ENCODE measurements around the gene PHACTR1. TPM values are rescaled to one million over a fixed set of nuclear protein-coding genes. Genes with fewer than 3 reads are reported as not detected.
A peak's percentile ranks its signal among the peaks of the same experiment; 100 is the strongest.

Gene PHACTR1
- polyA plus RNA-seq, 1 of the 3 experiments (the other 2 are of a cell fraction), result 0.12 TPM

DNA sequence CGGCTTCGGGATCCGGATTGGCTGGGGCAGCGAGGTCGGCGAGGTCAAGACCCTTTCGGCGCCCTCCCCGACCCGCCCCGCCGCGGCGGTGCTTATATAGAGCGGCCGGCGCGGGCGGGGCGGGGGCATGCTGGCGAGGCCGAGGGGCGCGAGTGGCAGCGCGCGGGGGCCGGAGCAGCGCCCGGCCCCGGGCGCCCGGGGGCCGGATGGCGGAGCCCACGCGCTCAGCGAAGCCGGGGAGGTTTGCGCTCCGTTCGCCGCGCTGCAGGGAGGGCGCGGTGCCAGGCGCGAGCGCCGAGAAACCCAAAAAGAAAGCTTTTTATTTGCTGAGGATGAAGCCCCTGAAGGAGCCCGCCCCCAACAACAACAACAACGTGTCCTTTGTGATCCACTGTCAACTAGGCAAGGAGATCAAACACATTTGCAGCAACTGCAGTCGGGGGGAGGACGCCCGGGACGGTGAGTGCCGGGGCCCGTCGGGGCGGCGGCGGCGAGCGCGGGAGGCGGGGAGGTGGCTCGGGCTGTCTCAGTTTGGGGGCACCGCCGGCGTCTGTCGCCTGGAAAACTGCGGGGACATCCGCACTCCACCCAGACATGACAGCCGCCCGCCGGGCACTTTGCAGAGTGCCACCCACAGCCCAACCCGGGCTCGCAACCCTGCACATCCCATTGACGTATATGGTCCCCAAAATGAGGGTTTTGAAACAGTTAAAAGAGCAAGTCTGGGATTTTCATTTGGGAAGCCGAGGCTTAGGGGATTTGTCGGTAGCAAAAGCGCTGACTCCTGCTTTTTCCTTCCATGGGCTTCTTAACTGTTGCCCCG, 297.3 kb downstream of the PHACTR1 start (continued):
- no peak for TF ChIP-seq MEF2A (IDR thresholded peaks at IDR 0.05; ENCODE audit: borderline replicate concordance, low read depth)
- no peak for TF ChIP-seq CHD2 (IDR thresholded peaks at IDR 0.05; ENCODE audit: low read length, partially characterized antibody)

DNA sequence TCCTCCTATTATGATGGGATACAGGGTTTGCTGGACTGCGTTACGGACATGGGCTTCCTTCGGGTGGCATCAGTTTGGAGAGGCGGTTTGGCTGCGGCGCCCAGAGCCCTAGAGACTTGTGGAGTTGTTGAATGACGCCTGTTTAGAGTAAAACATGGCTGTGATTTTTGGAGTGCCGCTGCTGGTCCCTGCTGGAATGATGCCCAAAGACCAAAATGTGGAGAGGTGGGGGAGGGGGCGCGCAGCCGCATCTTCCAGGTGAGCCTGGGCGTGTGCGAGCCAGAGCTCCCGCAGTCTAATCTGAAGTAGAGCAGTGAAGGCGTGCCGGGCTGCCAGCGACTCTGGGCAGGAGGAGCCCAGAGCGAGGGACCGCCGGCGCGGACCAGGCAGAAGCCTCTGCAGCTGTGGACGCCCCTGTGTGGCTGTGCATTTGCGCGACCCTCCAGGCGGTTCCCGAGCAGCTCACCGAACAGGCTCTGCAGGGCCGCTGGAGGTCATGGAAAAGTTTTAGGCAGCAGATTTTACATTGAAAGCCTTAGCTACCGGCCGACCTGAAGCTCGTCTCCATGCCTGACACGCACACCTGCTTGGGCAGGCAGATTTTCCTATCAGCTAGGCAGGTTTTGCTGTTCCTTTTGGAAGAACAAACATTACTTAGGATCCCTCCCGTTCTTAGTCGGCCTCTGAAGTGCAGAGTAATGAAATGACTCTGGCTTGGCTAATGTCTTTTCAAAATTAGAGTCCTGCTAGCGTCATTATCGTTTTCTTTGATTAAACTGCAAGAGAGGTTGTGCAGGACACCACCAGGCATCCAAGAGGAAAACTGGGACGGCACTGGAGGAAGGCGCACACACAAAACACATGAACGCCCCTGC, 298.2 kb downstream of the PHACTR1 start:
- ChIA-PET CTCF (interaction anchor here (0.6 to 3.7 kb wide), 7 partner anchors 37 to 316 kb away, joined by 3 to 22 read pairs (median 3); no protein-coding TSS in a partner anchor), POLR2A (no interaction called here)
- TF ChIP-seq RAD21 (IDR thresholded peaks at IDR 0.05; ENCODE audit: low read length) (0 out of 2 replicates have a peak, but pooled peaks have one; percentile 4), RFX5 (IDR thresholded peaks at IDR 0.05; ENCODE audit: low read length) (no peak)
- Histone ChIP-seq H3K4me3 (ENCODE audit: low read depth in 2 of 2, low read length in 1 of 2) (peak overlapping the region in 1 of 2 experiments; percentile 46; a peak in 2 of 4 replicates), H3K4me2 (peak overlapping the region; percentile 66; the same call in 1 of the 2 replicates), H3F3A (replicated peaks; ENCODE audit: insufficient read depth) (no peaks in the 10 kb centered on the region), H3K79me2 (ENCODE audit: insufficient read depth) (no peaks in the 10 kb centered on the region), H3K9me2 (no peaks in the 10 kb centered on the region), H3K27me3 (ENCODE audit: insufficient read depth) (peaks cover 36% of the 10 kb centered on the region), H4K20me1 (ENCODE audit: insufficient read depth) (no peaks in the 10 kb centered on the region), H2AFZ (ENCODE audit: low read depth) (no peak overlapping the region), H3K4me1 (ENCODE audit: control insufficient read depth in 1 of 2, insufficient read depth in 2 of 2, low read depth in 1 of 2, low read length in 1 of 2) (peaks cover 0 to 17% of the 10 kb centered on the region in 2 experiments; a peak in 2 of 4 replicates), H3K36me3 (replicated peaks in 1 of 2; ENCODE audit: control insufficient read depth in 1 of 2, insufficient read depth in 2 of 2, low read length in 1 of 2) (no peaks in the 10 kb centered on the region), H3K9me3 (no peaks in the 10 kb centered on the region), H3K27ac (ENCODE audit: low read depth in 2 of 2, low read length in 1 of 2) (peak overlapping the region in 1 of 2 experiments; percentile 53; a peak in 2 of 4 replicates), H3K9ac (no peak overlapping the region)
- WGBS (ENCODE audit: low lambda C conversion rate), result 21% methylated on average over 16 of the region's 40 CpGs
- peak; percentile 78 for DNase-seq

DNA sequence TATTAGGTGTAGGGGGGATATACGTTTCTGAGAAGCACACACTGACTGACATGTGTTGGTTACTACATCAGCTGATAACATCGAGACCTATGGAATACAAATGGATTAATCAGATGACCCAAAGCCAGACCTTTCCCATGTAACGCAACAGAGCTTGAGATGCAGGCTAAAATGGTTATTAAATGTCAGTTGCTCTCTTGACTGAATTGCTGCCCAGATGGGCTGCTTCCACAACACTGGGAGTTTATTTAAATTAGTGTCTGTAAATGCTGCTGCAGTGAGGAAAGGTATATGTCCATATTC, 298.8 kb downstream of the PHACTR1 start:
- Histone ChIP-seq H3K4me3 (ENCODE audit: low read depth in 2 of 2, low read length in 1 of 2) (no peak overlapping the region), H3K27ac (ENCODE audit: low read depth in 2 of 2, low read length in 1 of 2) (no peak overlapping the region; a peak in 1 of 4 replicates), H4K20me1 (ENCODE audit: insufficient read depth) (no peaks in the 10 kb centered on the region), H3K9ac (no peak overlapping the region), H3K9me2 (no peaks in the 10 kb centered on the region), H3F3A (replicated peaks; ENCODE audit: insufficient read depth) (no peaks in the 10 kb centered on the region), H3K4me2 (no peak overlapping the region), H2AFZ (ENCODE audit: low read depth) (no peak overlapping the region), H3K27me3 (ENCODE audit: insufficient read depth) (peaks cover 36% of the 10 kb centered on the region), H3K9me3 (no peaks in the 10 kb centered on the region), H3K79me2 (ENCODE audit: insufficient read depth) (no peaks in the 10 kb centered on the region), H3K36me3 (replicated peaks in 1 of 2; ENCODE audit: control insufficient read depth in 1 of 2, insufficient read depth in 2 of 2, low read length in 1 of 2) (no peaks in the 10 kb centered on the region), H3K4me1 (ENCODE audit: control insufficient read depth in 1 of 2, insufficient read depth in 2 of 2, low read depth in 1 of 2, low read length in 1 of 2) (peaks cover 0 to 17% of the 10 kb centered on the region in 2 experiments; a peak in 2 of 4 replicates)
- 26% methylated on average over 3 of the region's 3 CpGs for WGBS (ENCODE audit: low lambda C conversion rate)
- POLR2A ChIA-PET, result no interaction called here
- DNase-seq, result peak; percentile 51
- CTCF ChIA-PET, result interaction anchor here (0.6 to 3.7 kb wide), 6 partner anchors 37 to 315 kb away, joined by 3 to 22 read pairs (median 4); no protein-coding TSS in a partner anchor
- peak in 1 of 2 experiments; percentile 34; a peak in 1 of 4 replicates for TF ChIP-seq EP300 (IDR thresholded peaks at IDR 0.05; ENCODE audit: borderline replicate concordance in 1 of 2, low read depth in 1 of 2, low read length in 1 of 2)
- TF ChIP-seq RCOR1 (IDR thresholded peaks at IDR 0.05; ENCODE audit: low read length), result 0 out of 2 replicates have a peak, but pooled peaks have one; percentile 12
- peak; percentile 77 for TF ChIP-seq GATA2 (CRISPR knock-in tag; IDR thresholded peaks at IDR 0.05)
- no peak for TF ChIP-seq TAF1 (IDR thresholded peaks at IDR 0.05; ENCODE audit: borderline replicate concordance, low read depth, low read length)

Data from SK-N-SH (cell line).